ENCODE measurements around the gene ZNF655.

- TF ChIP-seq CTCF (IDR thresholded peaks at IDR 0.05), result no peak
- no peak for TF ChIP-seq POLR2A (IDR thresholded peaks at IDR 0.05)
These were observed 66.0 kb downstream of the ZNF655 start for GRCh38 chr7:99624484-99624883.

All from lower leg skin (tissue), 3 donors.